Hepatocyte (in vitro differentiated cells): ENCODE results near the gene RPS14.

Experiments used
- CTCF ChIP-seq: fragments of 200-600 bp; sonication (generic); IDR thresholded peaks from 2 replicates; pipeline ENCODE4 v1.5.1; 2016; ENCODE audit warnings: antibody characterized with exemption, mild to moderate bottlenecking; ENCODE audit not compliant: poor library complexity
- EZH2phosphoT487 ChIP-seq: fragments of 200-600 bp; sonication (generic); IDR thresholded peaks from one replicate; pipeline ENCODE4 v1.6.1; 2018; ENCODE audit warnings: antibody characterized with exemption, mild to moderate bottlenecking, low read depth, moderate library complexity; ENCODE audit not compliant: unreplicated experiment, severe bottlenecking

GRCh38 chr5:150408231-150408943 is 41.2 kb downstream of the RPS14 start:
- TF ChIP-seq EZH2phosphoT487 (no peak), CTCF (no peak)
